Endodermal cell (in vitro differentiated cells): ENCODE results near the gene GTF2A1. TPM values are rescaled to one million over a fixed set of nuclear protein-coding genes. Genes with fewer than 3 reads are reported as not detected.

Experiments
- DNase-seq: peaks from one replicate; pipeline ENCODE4 v3.0.0-alpha.2; 2017
- H3K27ac ChIP-seq: 2 replicates; pipeline ENCODE4 v1.5.1; 2013; ENCODE audit warnings: mild to moderate bottlenecking, low read depth, low read length, moderate library complexity
- H3K27me3 ChIP-seq: 2 replicates; pipeline ENCODE4 v1.6.1; 2013; ENCODE audit warnings: mild to moderate bottlenecking, low read length, moderate library complexity; ENCODE audit not compliant: insufficient read depth, control insufficient read depth, poor library complexity, severe bottlenecking
- H3K36me3 ChIP-seq: 2 replicates; pipeline ENCODE4 v1.7.0; 2013; ENCODE audit warnings: mild to moderate bottlenecking, low read length, moderate library complexity; ENCODE audit not compliant: control insufficient read depth, insufficient read depth
- H3K4me1 ChIP-seq: one replicate; pipeline ENCODE4 v1.7.0; 2013; ENCODE audit warnings: low read length; ENCODE audit not compliant: control insufficient read depth, insufficient read depth
- H3K4me3 ChIP-seq: 2 replicates; pipeline ENCODE4 v1.5.1; 2013; ENCODE audit warnings: mild to moderate bottlenecking, low read length, moderate library complexity
- H3K9ac ChIP-seq: 2 replicates; pipeline ENCODE4 v1.6.1; 2013; ENCODE audit warnings: mild to moderate bottlenecking, low read length, moderate library complexity; ENCODE audit not compliant: poor library complexity, severe bottlenecking; ENCODE audit errors: extremely low read depth
- H3K9me3 ChIP-seq: 2 replicates; pipeline ENCODE4 v1.6.1; 2013; ENCODE audit warnings: mild to moderate bottlenecking, low read length, moderate library complexity; ENCODE audit not compliant: control insufficient read depth
- H3K27ac Mint-ChIP-seq: 2 replicates; pipeline ENCODE4 v1.8.0; 2020; ENCODE audit warnings: mixed read lengths
- H3K27me3 Mint-ChIP-seq: 2 replicates; pipeline ENCODE4 v1.8.0; 2021; ENCODE audit warnings: mild to moderate bottlenecking, mixed read lengths; ENCODE audit not compliant: insufficient read depth
- H3K36me3 Mint-ChIP-seq: 2 replicates; pipeline ENCODE4 v1.8.0; 2020; ENCODE audit warnings: low read depth, mixed read lengths
- H3K4me1 Mint-ChIP-seq: 2 replicates; pipeline ENCODE4 v1.8.0; 2020; ENCODE audit warnings: mixed read lengths
- H3K4me3 Mint-ChIP-seq: 2 replicates; pipeline ENCODE4 v1.8.0; 2020; ENCODE audit warnings: mild to moderate bottlenecking, moderate library complexity, mixed read lengths
- H3K9me3 Mint-ChIP-seq: 2 replicates; pipeline ENCODE4 v1.8.0; 2020; ENCODE audit warnings: mild to moderate bottlenecking, mixed read lengths
- CTCF ChIP-seq: fragments of 200-600 bp; sonication (generic); conservative IDR thresholded peaks from 2 replicates; pipeline ENCODE4 v1.5.0; 2021; ENCODE audit warnings: antibody characterized with exemption, mild to moderate bottlenecking
- WGBS, 2 experiments: methylation state at CpG; one replicate each; pipeline versions ENCODE4 v1.1.5 to v1.1.7; 2013; ENCODE audit warnings: missing lambda C conversion rate in 2 of 2, mixed read lengths in 1 of 2; ENCODE audit not compliant: insufficient coverage in 1 of 2, insufficient read length in 1 of 2; 5-methylcytosine and 5-hydroxymethylcytosine counted together
- total RNA-seq, 2 donors: library from RNA; stranded (reverse); fragmentation: NEBNext Ultra II Directional in 1 of 2; extraction: Animal tissue kit (Norgen Biotek cat#: 25700) in 1 of 2; gene quantifications; 2 replicates in 1 of 2; 3 replicates in 1 of 2; pipeline ENCODE4 v1.2.1, GENCODE V29; 2021

Gene GTF2A1
- total RNA-seq, 2 donors from 2014 or later, result 34.3 to 34.4 TPM

DNA sequence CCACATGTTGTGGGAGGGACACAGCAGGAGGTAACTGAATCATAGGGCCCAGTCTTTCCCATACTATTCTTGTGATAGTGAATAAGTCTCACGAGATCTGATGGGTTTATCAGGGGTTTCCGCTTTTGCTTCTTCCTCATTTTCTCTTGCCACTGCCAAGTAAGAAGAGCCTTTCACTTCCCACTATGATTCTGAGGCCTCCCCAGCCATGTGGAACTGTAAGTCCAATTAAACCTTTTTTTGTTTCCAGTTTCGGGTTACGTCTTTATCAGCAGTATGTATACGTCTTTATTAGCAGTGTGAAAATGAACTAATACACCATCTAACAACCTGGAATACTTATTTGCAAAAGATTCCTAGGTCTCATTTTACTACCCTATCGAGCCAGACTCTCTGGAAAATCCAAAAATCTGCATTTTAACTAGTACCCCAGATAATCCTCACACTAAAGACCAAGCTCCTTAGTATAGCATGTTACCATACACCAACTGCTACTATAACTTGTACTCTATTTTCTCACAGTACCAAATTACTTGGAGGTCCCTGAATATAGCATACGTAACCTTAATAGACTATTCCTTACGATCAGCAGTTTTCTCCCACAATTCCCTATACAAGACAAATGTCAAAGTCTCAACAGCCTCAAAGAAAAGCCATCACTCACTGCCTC lies 11.5 kb downstream of the GTF2A1 start:
- no peak for TF ChIP-seq CTCF
- Mint-ChIP-seq H3K27me3 (no peaks in the 10 kb centered on the region), H3K9me3 (no peaks in the 10 kb centered on the region), H3K27ac (no peak overlapping the region), H3K4me3 (no peak overlapping the region), H3K4me1 (peaks cover 33% of the 10 kb centered on the region), H3K36me3 (peaks cover 64% of the 10 kb centered on the region)
- Histone ChIP-seq H3K36me3 (peaks cover 71% of the 10 kb centered on the region), H3K4me3 (no peak overlapping the region), H3K4me1 (no peaks in the 10 kb centered on the region), H3K27me3 (no peaks in the 10 kb centered on the region), H3K9ac (no peak overlapping the region), H3K27ac (no peak overlapping the region), H3K9me3 (no peaks in the 10 kb centered on the region)
- 90 to 95% methylated on average over 8 of the region's 8 CpGs for WGBS, 2 experiments
- DNase-seq, result no peak

DNA sequence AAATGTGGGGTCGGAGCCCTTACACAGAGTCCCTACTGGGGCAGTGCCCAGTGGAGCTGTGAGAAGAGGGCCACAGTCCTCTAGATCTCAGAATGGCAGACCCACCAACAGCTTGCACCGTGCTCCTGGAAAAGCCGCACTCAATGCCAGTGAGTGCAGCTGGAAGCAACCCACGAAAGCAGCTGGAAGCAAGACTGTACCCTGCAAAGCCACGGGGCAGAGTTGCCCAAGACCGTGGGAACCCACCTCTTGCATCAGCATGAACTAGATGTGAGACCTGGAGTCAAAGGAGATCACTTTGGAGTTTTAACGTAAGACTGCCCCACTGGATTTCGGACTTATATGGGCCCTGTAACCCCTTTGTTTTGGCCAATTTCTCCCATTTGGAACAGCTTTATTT lies 12.3 kb downstream of the GTF2A1 start:
- WGBS, 2 experiments, result 94% methylated on average over 5 to 8 of the region's 8 CpGs

GRCh38 chr14:81206115-81206514 lies 14.6 kb downstream of the GTF2A1 start:
- WGBS, 2 experiments, result 83% methylated on average over 4 of the region's 4 CpGs; no CpG with 5 or more reads in 1 of the 2 experiments
- peaks cover 77% of the 10 kb centered on the region for H3K36me3 ChIP-seq
- H3K36me3 Mint-ChIP-seq, result peaks cover 72% of the 10 kb centered on the region

More for the DNA sequence above, 12.3 kb downstream of the GTF2A1 start:
- H3K9ac ChIP-seq, result no peak overlapping the region
- H3K9me3 ChIP-seq, result no peaks in the 10 kb centered on the region
- no peak overlapping the region for H3K27ac ChIP-seq
- no peaks in the 10 kb centered on the region for H3K27me3 ChIP-seq
- no peak overlapping the region for H3K4me3 Mint-ChIP-seq
- peaks cover 63% of the 10 kb centered on the region for H3K36me3 Mint-ChIP-seq
- no peak overlapping the region for H3K4me3 ChIP-seq
- DNase-seq, result no peak
- H3K9me3 Mint-ChIP-seq, result no peaks in the 10 kb centered on the region
- H3K36me3 ChIP-seq, result peaks cover 70% of the 10 kb centered on the region
- H3K4me1 Mint-ChIP-seq, result peaks cover 33% of the 10 kb centered on the region
- TF ChIP-seq CTCF, result no peak
- H3K27ac Mint-ChIP-seq, result no peak overlapping the region
- no peaks in the 10 kb centered on the region for H3K27me3 Mint-ChIP-seq
- H3K4me1 ChIP-seq, result no peaks in the 10 kb centered on the region

More at GRCh38 chr14:81206115-81206514, 14.6 kb downstream of the GTF2A1 start:
- Histone ChIP-seq H3K4me3 (no peak overlapping the region), H3K4me1 (no peaks in the 10 kb centered on the region), H3K9me3 (no peaks in the 10 kb centered on the region), H3K9ac (no peak overlapping the region), H3K27me3 (no peaks in the 10 kb centered on the region), H3K27ac (no peak overlapping the region)
- Mint-ChIP-seq H3K9me3 (no peaks in the 10 kb centered on the region), H3K4me1 (peaks cover 15% of the 10 kb centered on the region), H3K4me3 (no peak overlapping the region), H3K27me3 (no peaks in the 10 kb centered on the region), H3K27ac (no peak overlapping the region)
- TF ChIP-seq CTCF, result no peak
- no peak for DNase-seq
